KBM-7 (cell line): Measurements from ENCODE around the gene ATP2C2.
"Not testable (repeated sequence)": the region's sequence is repeated elsewhere in the genome, so short reads cannot be mapped to it uniquely, and the experiment has no call there.

Source experiments
- DNase-seq: peaks from one replicate; pipeline ENCODE4 v3.0.0-alpha.2; 2015
- in situ Hi-C: fragments of 300-500 bp; cut with MboI; formaldehyde crosslinking; loops from 2 replicates; pipeline ENCODE4 v1.14.3; 2020; ENCODE audit warnings: low sequenced_read_pairs, low pct_unique_long_range_greater_than_20kb, mixed read lengths

The ATP2C2 gene

DNA sequence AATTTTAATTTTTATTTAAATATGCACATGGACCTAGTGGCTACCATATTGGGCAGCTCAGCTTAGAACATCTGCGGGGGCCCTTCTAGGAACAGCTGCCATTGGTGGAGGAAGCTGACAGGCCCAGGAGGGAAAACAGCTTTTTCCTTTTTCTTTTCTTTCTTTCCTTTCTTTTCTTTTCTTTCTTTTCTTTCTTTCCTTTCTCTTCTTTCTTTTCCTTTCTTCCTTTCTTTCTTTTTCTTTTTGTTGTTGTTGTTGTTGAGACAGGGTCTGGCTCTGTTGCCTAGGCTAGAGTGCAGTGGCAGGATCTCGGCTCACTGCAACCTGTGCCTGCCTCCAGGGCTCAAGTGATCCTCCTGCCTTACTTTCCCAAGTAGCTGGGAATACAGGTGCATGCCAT, 43.4 kb downstream of the ATP2C2 start:
- no peak for DNase-seq
- in situ Hi-C loops: no loop called here

DNA sequence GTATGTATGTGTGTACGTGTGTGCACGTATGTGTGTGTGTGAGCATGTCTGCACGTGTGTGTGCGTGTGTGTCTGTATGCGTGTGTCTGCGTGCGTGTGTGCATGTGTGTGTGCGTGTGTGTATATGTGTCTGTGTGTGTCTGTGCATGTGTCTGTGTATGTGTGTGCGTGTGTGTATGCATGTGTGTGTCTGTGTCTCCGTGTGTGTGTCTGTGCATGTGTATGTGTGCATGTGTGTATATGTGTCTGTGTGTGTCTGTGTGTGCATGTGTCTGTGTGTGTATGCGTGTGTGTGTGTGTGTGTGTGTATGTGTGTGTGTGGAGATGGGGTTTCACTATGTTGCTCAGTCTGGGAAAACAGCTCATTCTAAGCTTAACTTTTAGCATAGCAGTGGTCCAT, 43.9 kb downstream of the ATP2C2 start:
- in situ Hi-C loops: no loop called here
- DNase-seq: no peak

DNA sequence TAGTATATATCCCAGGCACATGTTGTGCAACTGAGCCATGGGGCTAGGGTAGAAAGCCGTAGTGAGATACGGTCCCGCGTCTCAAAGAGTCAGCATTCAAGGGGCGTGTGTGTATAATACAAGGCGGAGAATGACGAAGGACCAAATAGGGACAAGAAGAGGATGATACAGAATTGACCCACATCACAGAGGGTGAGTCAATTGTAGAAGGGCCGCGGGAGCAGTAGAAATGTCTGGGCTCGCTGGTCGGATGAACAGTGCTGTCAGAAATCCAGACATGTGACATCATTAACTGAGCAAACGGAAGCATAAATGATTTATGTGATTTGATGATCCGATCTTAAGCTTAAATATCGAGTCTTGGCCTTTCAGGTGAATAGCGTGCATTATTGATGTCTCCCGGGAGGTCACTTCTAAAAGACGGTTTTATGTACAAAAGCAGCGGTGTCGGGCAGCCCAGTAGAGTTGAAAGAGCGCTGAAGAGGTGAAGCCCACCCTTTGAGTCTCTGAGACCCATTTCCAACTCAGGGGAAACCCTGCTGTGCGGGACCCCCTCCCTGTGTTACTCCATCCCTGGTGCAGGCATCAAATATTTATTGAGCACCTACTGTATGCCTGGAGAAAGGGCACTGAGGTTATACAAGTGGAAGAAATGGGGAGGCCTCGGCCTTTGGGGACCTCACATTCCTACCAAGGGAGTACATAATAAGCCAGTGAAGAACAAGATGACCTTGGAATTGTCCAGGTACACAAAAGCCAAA, 45.1 kb downstream of the ATP2C2 start:
- no peak for DNase-seq
- in situ Hi-C loops: no loop called here

DNA sequence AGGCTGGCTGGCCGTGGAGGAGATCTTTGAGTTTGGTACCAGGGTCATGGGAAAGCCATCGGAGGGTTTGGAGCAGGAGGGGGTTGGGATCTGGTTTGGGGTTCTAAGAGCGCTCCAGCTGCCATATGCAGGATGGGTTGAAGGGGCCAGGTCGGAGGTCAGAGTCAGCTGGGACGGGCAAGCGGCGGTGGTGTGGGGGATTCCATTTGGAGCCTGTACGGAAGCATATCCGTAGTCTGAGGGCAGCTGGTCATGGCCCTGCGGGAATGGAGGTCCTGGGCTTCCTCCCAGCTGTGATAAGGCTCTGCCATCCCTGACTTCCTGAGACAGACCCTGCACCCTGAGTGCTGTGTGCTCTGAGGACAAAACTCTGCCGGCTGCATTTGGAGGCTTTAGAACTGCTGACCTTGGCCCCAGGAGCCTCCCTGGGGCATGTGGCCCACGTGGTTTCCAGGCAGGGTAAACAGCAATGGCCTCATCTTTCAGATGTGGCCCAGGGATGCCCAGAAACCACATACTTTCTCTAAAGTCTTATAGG, 46.5 kb downstream of the ATP2C2 start:
- no peak for DNase-seq
- in situ Hi-C loops: no loop called here

DNA sequence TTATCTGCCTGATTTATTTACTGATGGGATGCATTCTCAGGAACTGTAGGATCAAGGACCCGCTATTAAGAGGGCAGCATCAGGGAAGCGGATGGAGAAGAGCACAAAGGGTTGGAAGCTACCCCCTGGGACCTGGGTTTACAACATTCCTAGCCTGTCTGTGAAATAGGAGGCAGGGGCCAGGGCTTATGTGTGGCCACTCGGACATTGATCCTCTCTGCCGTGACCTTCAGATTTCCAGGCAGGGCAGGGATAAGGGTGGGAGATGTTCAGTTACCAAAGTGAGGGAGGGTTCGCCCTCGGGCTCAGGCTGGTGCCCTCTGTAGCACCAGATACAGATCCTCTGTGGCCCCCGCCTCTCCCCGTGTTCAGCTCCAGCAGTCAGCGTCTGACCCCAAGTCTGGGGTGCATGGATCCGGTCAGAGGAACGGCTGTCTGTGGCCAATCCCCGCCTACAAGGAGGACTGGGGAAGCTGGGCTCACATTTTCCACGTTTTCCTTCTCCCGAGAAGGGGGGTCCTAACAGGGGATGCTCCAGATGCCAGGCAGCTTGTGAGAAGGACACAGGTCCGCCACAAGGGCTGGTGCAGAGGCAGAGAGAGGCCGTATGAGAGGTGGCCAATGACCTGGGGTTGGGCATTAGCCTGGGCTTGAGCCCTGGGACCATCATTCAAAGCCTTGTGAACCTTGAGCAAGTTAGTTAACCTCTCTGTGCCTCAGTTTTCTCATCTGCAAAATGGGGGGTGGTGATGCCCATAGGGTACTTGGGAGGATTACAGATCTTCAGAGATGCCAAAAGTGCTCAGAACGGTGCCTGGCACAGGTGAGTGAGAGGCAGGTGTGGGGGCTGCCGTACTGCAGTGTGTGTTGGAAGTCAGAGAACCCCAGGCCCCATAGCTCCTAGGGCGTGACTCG, 48.3 kb downstream of the ATP2C2 start:
- in situ Hi-C loops: no loop called here

DNA sequence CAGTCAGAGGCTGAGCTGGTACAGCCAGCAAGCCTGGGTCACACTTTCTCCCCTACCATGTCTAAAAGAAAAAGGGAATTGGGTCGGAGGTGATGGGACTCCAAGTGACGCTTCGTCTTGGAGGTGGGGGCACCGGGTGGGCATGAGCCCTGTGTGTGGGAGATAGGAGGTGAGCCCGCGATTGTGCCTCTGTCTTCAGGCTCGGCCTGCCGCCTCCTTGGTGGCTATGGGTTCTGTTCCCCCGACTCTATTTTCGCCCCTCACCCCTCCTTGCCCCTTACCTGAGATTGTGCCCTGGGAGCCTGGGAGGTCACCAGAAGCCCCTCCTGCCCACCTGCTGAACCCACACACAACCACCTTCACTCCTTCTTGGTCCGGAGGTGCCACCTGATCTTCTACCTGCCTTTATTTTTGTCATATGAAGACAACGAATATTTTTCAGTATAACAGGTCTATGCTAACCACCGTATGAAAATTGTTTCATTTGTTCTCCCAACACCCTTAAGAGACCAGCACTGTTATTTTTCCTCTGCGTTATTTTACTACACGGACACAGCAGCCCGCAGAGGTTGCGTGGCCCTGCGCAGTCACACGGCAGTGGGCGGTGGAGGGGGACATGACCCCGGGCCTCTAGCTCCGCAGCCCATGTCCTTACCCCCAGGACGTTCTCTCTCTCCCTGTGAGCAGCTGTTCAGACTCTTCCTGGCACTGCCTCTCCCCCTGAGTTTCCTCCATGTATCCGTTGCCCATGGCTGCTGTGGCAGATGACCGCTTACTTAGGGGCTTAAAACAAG, 49.9 kb downstream of the ATP2C2 start:
- in situ Hi-C loops: no loop called here

More for the DNA sequence above, 48.3 kb downstream of the ATP2C2 start:
- DNase-seq: no peak

DNA sequence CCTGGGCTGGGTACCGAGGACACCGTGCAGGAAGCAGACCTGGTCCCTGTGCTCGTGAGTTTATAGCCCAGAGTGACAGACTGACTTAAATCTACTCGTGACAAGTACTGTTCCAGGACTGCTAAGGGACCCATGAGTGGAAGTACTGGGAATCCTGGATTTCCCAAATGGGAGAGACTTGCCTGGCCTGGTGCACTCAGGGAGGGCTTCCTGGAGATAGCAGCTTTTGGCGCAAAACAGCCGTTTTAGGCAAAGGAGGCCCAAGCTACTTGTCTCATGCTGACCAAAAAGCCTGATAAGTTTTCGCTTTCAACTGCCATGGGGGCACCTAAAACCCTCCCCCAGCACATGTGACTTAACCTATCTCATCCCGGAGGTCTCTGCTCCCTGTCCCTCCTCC, 51.4 kb downstream of the ATP2C2 start:
- no peak for DNase-seq
- in situ Hi-C loops: no loop called here

More for the DNA sequence above, 49.9 kb downstream of the ATP2C2 start:
- no peak for DNase-seq

DNA sequence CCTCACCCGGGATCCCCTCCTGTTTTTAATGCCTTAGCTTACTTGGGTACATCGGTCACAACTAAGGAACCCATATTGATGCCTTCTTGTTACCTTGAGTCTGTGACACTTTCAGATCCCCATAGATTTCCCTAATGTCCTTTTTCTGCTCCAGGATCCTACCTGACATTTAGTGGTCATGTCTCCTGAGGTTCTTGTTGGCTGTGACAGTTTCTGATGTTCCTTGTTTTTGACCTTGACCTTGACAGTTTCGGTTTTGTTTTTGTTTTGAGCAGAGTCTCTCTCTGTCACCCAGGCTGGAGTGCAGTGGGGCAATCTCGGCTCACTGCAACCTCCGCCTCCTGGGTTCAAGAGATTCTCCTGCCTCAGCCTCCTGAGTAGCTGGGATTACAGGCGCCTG, 52.2 kb downstream of the ATP2C2 start:
- DNase-seq, in situ Hi-C loops: not testable (repeated sequence)

DNA sequence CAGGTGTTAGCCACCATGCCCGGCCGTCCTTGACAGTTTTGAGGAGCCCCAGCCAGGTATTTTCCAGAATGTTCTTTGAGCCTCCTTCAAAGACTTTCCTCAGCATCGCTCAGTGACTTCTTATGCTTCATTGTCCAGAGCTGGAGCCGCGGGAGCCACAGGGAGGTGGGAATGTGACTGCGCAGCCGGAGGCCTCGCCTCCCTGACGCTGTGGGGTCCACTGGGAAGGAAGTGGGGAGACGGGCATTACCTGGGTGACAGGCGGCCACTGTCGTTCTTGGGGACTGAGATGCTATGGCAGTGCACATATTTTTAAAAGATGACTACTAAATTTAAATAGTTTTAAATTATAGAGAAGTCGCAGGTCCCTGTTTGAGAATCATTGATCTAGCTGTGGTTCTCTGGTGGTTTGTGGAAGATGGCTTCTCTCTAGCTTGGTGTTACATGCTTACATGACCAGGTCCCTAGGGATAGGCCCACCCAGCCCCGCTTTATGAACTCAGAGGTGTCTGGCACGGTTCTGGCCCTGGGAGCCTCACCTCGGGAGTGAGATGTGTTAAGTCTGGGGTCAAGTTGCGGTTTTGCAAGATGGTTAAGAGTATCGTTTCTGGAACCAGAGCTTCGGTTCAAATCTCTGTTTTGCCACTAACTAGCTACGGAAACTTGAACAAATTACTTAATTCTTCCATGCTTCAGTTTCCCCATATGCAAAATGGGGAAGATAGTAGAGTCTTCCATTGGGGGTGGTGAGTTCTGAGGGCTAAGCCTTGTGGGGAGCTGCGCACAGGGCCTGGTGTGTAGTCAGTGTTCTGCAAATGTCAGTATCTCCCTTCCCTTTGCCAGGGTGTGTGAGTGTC, 53.0 kb downstream of the ATP2C2 start:
- DNase-seq: no peak
- in situ Hi-C loops: no loop called here

DNA sequence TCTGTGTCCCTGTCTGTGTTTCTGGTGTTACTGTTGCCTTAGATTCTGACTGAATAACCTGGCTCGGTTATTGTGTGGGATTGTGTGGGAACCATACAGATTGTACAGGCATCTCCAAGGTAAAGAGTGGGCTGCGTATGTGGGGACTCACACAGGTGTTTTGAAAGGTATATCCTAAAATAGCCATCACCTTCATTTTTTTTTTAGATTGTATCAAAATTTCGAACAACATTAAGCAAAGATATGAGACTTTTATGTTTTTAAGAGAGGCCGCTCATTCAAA, 53.5 kb downstream of the ATP2C2 start:
- in situ Hi-C loops: no loop called here
- no peak for DNase-seq

DNA sequence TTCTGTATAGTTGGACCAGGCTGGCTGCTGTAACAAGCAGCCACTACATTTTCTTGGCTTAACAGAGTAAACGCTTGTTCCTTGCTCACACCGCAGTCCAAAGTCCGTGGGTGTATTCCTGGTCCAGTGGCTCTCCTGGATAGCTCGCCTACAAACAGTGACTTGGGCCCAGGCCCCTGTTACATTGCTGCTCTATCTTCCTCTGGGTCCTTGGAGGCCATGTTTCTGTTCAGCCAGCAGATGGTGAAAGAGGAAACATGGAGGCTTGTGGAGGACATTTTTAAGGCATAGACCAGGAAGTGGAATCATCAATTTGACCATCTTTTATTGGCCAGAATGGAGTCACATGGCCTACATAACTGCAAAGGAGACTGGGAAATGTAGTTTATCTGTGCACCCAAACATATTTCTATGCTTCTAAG, 55.1 kb downstream of the ATP2C2 start:
- in situ Hi-C loops: no loop called here
- peak; percentile 49 for DNase-seq

DNA sequence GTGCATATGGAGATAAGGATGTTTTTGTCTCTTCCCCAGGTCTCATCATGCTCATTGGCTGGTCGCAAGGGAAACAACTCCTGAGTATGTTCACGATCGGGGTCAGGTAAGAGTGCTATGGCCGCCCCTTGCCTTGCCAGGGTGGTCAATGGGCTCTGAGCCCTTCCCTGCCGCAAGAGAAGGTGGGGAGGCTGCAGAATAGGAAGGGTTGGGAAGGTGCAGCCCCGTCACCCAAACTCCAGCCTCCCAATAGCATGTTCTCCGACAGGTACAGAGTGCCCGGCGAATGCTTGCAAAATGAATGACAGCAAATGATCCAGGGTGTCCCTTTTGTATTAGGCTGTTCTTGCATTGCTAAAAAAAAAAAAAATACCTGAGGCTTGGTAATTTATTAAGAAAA, 57.4 kb downstream of the ATP2C2 start:
- no peak for DNase-seq
- in situ Hi-C loops: no loop called here

DNA sequence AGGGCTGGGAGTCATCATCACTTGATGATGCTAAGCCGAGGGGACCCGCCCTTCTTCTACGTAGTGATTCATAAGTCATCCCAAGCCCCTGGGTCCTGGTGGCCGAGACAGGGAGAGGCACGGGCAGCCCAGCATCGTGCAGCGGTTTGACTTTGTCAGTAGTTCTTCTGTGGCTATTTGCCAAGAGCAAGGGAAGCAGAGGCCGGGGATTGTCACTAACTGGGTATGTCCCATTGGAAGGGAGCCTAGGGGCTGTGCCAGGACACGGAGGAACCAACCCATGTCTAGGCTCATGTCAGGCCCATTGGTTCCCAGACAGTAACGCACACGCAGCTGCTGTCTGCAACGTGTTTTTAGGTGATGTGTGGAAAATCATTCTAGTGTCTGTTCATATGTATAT, 58.5 kb downstream of the ATP2C2 start:
- in situ Hi-C loops: no loop called here
- DNase-seq: no peak

DNA sequence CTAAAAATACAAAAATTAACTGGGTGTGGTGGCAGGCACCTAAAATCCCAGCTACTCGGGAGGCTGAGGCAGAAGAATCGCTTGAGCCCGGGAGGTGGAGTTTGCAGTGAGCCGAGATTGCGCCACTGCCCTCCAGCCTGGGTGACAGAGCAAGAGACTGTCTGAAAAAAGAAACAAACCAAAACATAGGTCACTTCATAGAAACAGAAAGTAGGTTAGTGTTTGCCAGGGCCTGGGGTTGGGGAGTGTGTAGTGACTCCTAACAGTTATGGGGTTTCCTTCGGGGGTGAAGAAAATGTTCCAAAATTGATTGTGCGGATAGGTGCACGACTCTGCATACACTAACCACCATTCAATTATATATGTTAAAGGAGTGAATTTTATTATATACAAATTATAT, 59.2 kb downstream of the ATP2C2 start:
- in situ Hi-C loops: no loop called here
- DNase-seq: no peak

DNA sequence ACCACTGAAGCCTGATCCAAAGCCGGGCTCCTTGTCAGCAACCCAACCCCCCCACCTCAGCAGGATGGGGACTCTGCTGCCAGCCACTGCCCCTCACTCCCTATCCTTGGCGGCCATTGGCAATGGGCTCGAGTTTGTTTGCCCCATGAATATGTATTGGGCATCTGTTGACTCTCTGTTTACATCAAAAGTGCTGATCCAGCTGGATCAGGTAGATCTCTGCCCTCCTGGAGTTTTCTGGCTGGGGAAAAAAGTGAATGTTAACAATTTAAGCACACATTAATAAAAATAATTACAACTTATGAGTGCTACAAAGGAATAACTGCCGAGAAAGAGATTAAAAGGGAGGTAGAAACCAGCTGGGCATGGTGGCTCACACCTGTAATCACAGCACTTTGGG, 62.5 kb downstream of the ATP2C2 start:
- in situ Hi-C loops: no loop called here
- DNase-seq: no peak

DNA sequence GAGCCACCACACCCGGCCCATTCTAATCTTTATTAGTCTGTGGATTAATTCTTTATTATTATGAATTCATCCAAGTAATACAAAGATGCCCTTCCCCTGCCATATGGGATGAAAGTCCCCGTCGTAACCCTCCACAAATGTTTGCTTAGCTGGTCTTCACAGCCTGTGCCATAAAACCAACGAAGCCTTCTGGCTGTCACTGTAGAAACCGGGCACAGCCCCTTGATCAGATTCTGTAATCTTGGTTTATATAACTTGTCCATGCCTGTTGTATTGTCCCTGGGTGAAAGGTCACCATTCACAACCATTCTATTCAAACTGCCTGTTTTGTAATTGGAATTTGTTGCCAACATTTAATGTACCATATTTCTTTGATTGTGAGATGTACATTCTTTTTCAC, 66.5 kb downstream of the ATP2C2 start:
- in situ Hi-C loops: no loop called here
- DNase-seq: no peak

DNA sequence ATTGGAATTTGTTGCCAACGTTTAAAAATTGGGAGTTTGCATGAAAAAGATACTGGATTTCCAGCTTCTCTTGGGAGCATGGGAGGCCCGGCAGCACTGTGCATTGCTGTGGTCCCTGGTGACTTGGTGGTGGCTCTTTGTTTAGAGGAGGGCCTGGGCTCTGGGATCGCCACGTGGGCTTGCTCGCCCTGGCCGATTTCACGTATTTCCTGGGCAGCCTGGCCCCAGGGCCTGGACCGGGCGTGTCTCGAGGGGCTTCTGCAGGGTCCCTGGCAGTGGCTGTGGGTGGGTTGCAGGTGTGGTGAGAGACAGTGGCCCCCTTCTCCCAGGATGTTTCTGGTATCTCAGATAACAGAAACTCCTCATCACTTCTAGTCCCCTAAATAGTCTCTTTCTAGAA, 67.9 kb downstream of the ATP2C2 start:
- in situ Hi-C loops: no loop called here
- no peak for DNase-seq

DNA sequence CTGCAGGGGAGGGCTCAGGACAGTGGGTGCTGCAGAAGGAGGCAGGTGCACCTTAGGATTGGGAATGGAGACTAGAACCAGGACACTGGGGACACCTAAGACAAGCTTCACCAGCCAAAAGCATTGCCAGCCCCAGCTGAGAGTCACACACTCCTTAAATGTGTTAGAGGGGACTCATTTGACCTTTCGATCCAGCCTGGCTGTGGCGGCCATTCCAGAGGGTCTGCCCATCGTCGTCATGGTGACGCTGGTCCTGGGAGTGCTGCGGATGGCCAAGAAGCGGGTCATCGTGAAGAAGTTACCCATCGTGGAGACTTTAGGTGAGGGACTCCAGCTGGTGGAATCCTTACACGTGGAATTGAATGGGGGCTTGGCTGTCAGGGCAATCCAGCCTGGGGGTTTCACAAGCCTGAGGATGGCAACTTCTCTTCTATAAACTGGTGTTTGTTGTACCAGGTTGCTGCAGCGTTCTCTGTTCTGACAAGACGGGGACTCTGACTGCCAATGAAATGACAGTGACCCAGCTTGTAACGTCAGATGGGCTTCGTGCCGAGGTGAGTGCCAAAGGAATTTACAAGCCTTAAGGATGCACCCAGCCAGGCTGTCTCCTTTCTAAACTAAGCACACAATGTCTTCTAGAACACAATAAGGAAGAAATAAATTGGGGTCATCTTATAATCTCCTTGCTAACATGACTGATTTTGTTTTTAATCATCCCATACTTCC, 70.8 kb downstream of the ATP2C2 start:
- in situ Hi-C loops: no loop called here
- no peak for DNase-seq
